Stimulated activated CD8-positive, alpha-beta memory T cell treated with anti-CD3 and anti-CD28 coated beads, Interleukin-4, amount 100 ng/mL, for 1 hour (primary cell): ENCODE data around the gene TMEM252.

ENCODE experiments used
- DNase-seq, 2 donors: peaks; one replicate each; pipeline ENCODE4 v3.0.0-alpha.2; 2020; ENCODE audit warnings: low read depth in 2 of 2, low spot score in 1 of 2

Gene TMEM252

GRCh38 chr9:68500457-68501381 lies 40.0 kb downstream of the TMEM252 start:
- DNase-seq: no peak

- no peak for DNase-seq
These were observed 41.9 kb downstream of the TMEM252 start for GRCh38 chr9:68498816-68499215.

- DNase-seq: no peak
These were observed 43.1 kb downstream of the TMEM252 start for GRCh38 chr9:68497629-68498028.

- DNase-seq: no peak
These were observed 44.3 kb downstream of the TMEM252 start for GRCh38 chr9:68496356-68496755.

GRCh38 chr9:68495247-68495646 lies 45.4 kb downstream of the TMEM252 start:
- DNase-seq: no peak

- DNase-seq: no peak
These were observed 46.6 kb downstream of the TMEM252 start for GRCh38 chr9:68493958-68494577.

GRCh38 chr9:68493541-68493940 lies 47.1 kb downstream of the TMEM252 start:
- DNase-seq: no peak

GRCh38 chr9:68492806-68493205 lies 47.9 kb downstream of the TMEM252 start:
- no peak for DNase-seq

GRCh38 chr9:68489646-68490045 lies 51.0 kb downstream of the TMEM252 start:
- no peak for DNase-seq

GRCh38 chr9:68488126-68488525 lies 52.6 kb downstream of the TMEM252 start:
- no peak for DNase-seq
